Amygdala (tissue), 56 donors: Measurements from ENCODE around the gene SLC2A10.
A peak's percentile ranks its signal among the peaks of the same experiment; 100 is the strongest.

Source experiments
- DNase-seq, 56 donors: peaks; one replicate each; lab custom pipeline; 2025; lab: John Stamatoyannopoulos, UW

SLC2A10 gene

GRCh38 chr20:46681032-46681854 lies 28.2 kb upstream of the SLC2A10 start:
- DNase-seq: peak in 31 of 56 donors; percentile 6 to 84 (median 28)

- no peak for DNase-seq
Measured at GRCh38 chr20:46682063-46682821, 27.2 kb upstream of the SLC2A10 start.

GRCh38 chr20:46683011-46683667 lies 26.3 kb upstream of the SLC2A10 start:
- DNase-seq: no peak

GRCh38 chr20:46683668-46683938 lies 25.8 kb upstream of the SLC2A10 start:
- DNase-seq: peak in 1 of 56 donors; percentile 14

GRCh38 chr20:46683939-46684750 lies 25.3 kb upstream of the SLC2A10 start:
- peak in 10 of 56 donors; percentile 8 to 33 (median 14) for DNase-seq

GRCh38 chr20:46688151-46689081 lies 21.0 kb upstream of the SLC2A10 start:
- DNase-seq: peak in 3 of 56 donors; percentile 54 to 64 (median 57)

GRCh38 chr20:46689082-46689753 lies 20.2 kb upstream of the SLC2A10 start, which contains the start of gene TP53RK:
TP53RK (minus strand) TSS chr20:46689444; CDS start chr20:46689414, 30 bp downstream.
- DNase-seq: peak; percentile 43 to 98 (median 93)

GRCh38 chr20:46689754-46690085 lies 19.7 kb upstream of the SLC2A10 start:
- DNase-seq: no peak

GRCh38 chr20:46690219-46691106 lies 19.0 kb upstream of the SLC2A10 start:
- DNase-seq: no peak

- DNase-seq: no peak
Measured at GRCh38 chr20:46691196-46691595, 18.3 kb upstream of the SLC2A10 start.

- DNase-seq: peak in 3 of 56 donors; percentile 6 to 19 (median 17)
Measured at GRCh38 chr20:46694484-46694883, 15.0 kb upstream of the SLC2A10 start.

- peak in 2 of 56 donors; percentile 13 to 20 for DNase-seq
Measured at GRCh38 chr20:46695892-46696291, 13.6 kb upstream of the SLC2A10 start.

- no peak for DNase-seq
Measured at GRCh38 chr20:46696791-46697279, 12.6 kb upstream of the SLC2A10 start.

- no peak for DNase-seq
Measured at GRCh38 chr20:46698788-46699187, 10.7 kb upstream of the SLC2A10 start.

GRCh38 chr20:46699651-46700359 lies 9.6 kb upstream of the SLC2A10 start:
- peak in 2 of 56 donors; percentile 3 to 12 for DNase-seq

GRCh38 chr20:46700481-46700880 lies 9.0 kb upstream of the SLC2A10 start:
- no peak for DNase-seq

GRCh38 chr20:46701057-46701456 lies 8.4 kb upstream of the SLC2A10 start:
- DNase-seq: no peak
